Measurements from ENCODE around the gene VPS13C.
"Not testable (repeated sequence)": the region's sequence is repeated elsewhere in the genome, so short reads cannot be mapped to it uniquely, and the experiment has no call there.

The VPS13C gene

DNA sequence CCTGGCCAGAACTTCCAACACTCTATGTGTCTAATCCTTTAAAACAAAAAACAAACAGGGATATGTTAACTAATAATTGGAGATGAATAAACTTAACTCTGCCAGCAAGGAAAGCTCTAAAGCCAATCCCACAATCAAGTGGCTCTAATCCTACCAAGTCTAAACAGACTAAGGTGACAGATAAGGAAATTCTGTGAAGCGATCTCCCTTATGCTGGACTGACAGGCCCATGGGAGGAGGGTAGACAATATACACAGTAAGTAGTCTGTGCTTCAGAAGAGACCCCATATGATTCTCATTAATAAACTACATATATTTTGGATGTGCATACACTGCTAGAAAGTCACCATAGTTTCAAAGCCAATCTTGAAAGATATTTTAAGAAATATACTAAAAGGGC is 10.1 kb downstream of the VPS13C start:
- Histone ChIP-seq H3K27ac (no peak overlapping the region), H3K27me3 (ENCODE audit: insufficient read depth, low read depth, severe bottlenecking) (no peaks in the 10 kb centered on the region), H3K4me3 (ENCODE audit: low read depth, low read length) (no peak overlapping the region), H3K9me3 (ENCODE audit: severe bottlenecking) (no peaks in the 10 kb centered on the region), H3K36me3 (no peaks in the 10 kb centered on the region)
- TF ChIP-seq, protein P1, sequence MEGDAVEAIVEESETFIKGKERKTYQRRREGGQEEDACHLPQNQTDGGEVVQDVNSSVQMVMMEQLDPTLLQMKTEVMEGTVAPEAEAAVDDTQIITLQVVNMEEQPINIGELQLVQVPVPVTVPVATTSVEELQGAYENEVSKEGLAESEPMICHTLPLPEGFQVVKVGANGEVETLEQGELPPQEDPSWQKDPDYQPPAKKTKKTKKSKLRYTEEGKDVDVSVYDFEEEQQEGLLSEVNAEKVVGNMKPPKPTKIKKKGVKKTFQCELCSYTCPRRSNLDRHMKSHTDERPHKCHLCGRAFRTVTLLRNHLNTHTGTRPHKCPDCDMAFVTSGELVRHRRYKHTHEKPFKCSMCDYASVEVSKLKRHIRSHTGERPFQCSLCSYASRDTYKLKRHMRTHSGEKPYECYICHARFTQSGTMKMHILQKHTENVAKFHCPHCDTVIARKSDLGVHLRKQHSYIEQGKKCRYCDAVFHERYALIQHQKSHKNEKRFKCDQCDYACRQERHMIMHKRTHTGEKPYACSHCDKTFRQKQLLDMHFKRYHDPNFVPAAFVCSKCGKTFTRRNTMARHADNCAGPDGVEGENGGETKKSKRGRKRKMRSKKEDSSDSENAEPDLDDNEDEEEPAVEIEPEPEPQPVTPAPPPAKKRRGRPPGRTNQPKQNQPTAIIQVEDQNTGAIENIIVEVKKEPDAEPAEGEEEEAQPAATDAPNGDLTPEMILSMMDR (IDR thresholded peaks at IDR 0.05; ENCODE audit: low read depth, low read length) = no peak
- no peak for DNase-seq

DNA sequence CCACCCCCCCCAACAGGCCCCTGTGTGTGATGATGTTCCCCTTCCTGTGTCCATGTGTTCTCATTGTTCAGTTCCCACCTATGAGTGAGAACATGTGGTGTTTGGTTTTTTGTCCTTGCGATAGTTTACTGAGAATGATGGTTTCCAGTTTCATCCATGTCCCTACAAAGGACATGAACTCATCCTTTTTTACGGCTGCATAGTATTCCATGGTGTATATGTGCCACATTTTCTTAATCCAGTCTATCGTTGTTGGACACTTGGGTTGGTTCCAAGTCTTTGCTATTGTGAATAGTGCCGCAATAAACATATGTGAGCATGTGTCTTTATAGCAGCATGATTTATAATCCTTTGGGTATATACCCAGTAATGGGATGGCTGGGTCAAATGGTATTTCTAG is 12.0 kb downstream of the VPS13C start:
- H3K27ac ChIP-seq; DNase-seq; H3K9me3 ChIP-seq (ENCODE audit: severe bottlenecking); H3K27me3 ChIP-seq (ENCODE audit: insufficient read depth, low read depth, severe bottlenecking); H3K36me3 ChIP-seq; H3K4me3 ChIP-seq (ENCODE audit: low read depth, low read length): not testable (repeated sequence)

DNA sequence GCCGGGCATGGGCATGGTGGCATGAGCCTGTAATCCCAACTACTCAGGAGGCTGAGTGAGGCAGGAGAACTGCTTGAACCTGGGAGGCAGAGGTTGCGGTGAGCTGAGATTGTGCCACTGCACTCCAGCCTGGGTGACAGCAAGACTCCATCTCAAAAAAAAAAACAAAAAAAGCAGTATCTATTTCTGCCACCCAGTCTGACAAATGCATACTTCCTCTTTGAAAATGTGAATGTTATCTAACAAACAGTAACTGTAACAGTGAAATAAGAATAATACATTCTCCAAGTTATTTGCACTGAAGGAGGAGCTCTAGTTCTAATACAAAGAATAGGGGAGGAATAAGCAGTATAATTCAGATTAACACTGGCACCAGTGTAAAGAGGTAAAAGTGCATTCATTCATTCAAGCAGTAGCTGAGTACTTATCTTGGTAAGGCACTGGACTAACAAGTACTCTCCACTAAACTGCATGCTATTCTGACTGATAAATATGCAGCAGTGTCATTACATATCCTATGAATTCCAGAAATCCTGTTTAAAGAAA is 12.9 kb downstream of the VPS13C start:
- Histone ChIP-seq H3K27ac (no peak overlapping the region), H3K27me3 (ENCODE audit: insufficient read depth, low read depth, severe bottlenecking) (no peaks in the 10 kb centered on the region), H3K4me3 (ENCODE audit: low read depth, low read length) (no peak overlapping the region), H3K36me3 (no peaks in the 10 kb centered on the region), H3K9me3 (ENCODE audit: severe bottlenecking) (no peaks in the 10 kb centered on the region)
- TF ChIP-seq, protein P1 (IDR thresholded peaks at IDR 0.05; ENCODE audit: low read depth, low read length) = no peak
- DNase-seq = no peak

DNA sequence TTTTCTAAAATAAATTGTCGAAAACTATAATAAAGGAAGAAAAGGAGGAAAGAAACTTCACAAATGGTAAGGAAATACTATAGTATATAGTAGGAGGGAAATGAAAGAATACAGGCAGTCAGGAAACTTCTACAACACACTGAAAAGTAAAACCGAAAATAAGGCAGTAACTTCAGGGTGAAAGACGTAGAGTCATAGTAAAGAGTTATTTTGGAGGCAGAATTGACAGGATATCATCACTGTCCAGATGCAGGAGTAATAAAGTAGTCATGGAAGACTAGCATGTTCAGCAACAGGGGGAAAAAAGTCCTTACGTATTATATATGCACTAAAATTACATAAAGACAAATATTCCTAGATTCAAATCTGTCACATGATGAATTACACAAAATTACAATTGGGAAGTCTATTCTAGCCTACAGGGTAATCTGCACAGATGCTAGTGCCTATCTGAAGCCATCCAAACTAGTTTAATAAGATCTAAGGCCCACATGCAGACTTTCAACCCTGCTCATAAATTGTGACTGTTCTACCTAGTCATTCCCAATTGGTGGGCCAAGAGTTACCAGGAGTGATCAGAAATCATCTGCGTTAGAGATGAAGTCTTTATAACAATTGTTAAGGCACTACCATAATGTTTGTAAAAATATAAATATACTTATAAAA is 14.0 kb downstream of the VPS13C start:
- no peaks in the 10 kb centered on the region for H3K9me3 ChIP-seq (ENCODE audit: severe bottlenecking)
- no peaks in the 10 kb centered on the region for H3K27me3 ChIP-seq (ENCODE audit: insufficient read depth, low read depth, severe bottlenecking)
- no peak overlapping the region for H3K27ac ChIP-seq
- no peaks in the 10 kb centered on the region for H3K36me3 ChIP-seq
- no peak for DNase-seq
- H3K4me3 ChIP-seq (ENCODE audit: low read depth, low read length) = no peak overlapping the region
- TF ChIP-seq, protein P1 (IDR thresholded peaks at IDR 0.05; ENCODE audit: low read depth, low read length) = no peak

DNA sequence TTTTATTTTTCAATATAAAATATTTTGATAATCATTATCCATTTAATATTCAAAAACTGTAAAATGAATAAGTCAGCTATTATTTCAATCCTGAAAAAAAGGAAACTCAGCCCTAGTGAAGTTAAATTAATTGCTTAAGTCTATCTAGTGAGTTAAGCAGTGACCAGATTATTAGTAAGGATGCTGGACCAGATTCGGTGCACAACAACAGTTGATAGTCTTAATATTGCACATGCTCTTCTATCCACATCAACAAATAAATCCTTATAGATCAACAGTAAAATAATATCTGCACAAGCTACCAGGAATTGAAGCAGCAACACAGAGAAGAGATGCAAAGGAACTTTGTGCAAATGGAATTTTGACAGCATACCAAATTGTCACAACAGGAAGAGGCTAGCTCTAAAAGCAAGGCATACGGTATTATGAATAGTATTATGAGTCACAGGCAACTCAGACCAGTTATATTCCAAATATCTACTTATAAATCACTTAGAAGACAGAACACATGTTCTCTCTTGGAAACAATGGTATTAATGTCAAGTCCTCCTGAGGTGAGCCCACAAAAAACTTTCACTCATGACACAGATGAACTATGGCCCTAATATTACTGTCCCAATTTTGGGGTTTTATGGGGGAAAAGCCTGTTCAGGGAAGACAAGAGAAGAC is 24.9 kb downstream of the VPS13C start:
- Histone ChIP-seq H3K27ac (no peak overlapping the region), H3K9me3 (ENCODE audit: severe bottlenecking) (no peaks in the 10 kb centered on the region), H3K27me3 (ENCODE audit: insufficient read depth, low read depth, severe bottlenecking) (no peaks in the 10 kb centered on the region), H3K4me3 (ENCODE audit: low read depth, low read length) (no peak overlapping the region), H3K36me3 (peaks cover 6% of the 10 kb centered on the region; the same call in 1 of the 2 replicates)
- no peak for DNase-seq
- TF ChIP-seq, protein P1 (IDR thresholded peaks at IDR 0.05; ENCODE audit: low read depth, low read length) = no peak

DNA sequence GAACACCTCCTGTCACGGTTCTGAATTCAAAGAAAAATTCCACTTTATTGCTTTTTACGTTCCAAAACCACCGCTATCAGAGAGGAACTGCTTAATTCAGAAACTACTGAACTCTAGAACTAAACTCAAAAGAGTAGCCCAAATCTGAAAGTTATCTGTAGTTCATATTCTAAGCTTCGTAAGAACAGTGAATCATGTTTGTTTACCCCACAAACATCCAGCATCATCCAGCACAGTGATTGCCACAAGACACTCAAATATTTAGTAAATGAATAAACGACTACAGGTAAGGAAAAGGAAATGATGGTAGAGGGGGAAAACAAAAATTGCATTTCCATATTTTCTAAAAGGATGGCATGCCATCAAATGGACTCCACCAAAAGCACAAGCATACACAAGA is 32.3 kb downstream of the VPS13C start:
- Histone ChIP-seq H3K36me3 (no peaks in the 10 kb centered on the region), H3K27me3 (ENCODE audit: insufficient read depth, low read depth, severe bottlenecking) (no peaks in the 10 kb centered on the region), H3K27ac (no peak overlapping the region), H3K9me3 (ENCODE audit: severe bottlenecking) (no peaks in the 10 kb centered on the region), H3K4me3 (ENCODE audit: low read depth, low read length) (no peak overlapping the region)
- no peak for DNase-seq
- TF ChIP-seq, protein P1 (IDR thresholded peaks at IDR 0.05; ENCODE audit: low read depth, low read length) = no peak

All from WERI-Rb-1 (cell line).